Myocyte (in vitro differentiated cells): ENCODE measurements around the gene ZHX3. TPM values are rescaled to one million over a fixed set of nuclear protein-coding genes. Genes with fewer than 3 reads are reported as not detected.
A peak's percentile ranks its signal among the peaks of the same experiment; 100 is the strongest.
"Not testable (repeated sequence)": the region's sequence is repeated elsewhere in the genome, so short reads cannot be mapped to it uniquely, and the experiment has no call there.

ENCODE experiments used
- DNase-seq: peaks from one replicate; pipeline ENCODE4 v3.0.0-alpha.2; 2012; ENCODE audit warnings: low read depth
- total RNA-seq: library from RNA; depleted of rRNA; stranded (reverse); fragments of >200 nt; gene quantifications from 2 replicates; pipeline ENCODE4 v1.2.3, GENCODE V29; 2014

The ZHX3 gene
- total RNA-seq, 1 donor from 2014 or later, result 35.8 TPM

DNA sequence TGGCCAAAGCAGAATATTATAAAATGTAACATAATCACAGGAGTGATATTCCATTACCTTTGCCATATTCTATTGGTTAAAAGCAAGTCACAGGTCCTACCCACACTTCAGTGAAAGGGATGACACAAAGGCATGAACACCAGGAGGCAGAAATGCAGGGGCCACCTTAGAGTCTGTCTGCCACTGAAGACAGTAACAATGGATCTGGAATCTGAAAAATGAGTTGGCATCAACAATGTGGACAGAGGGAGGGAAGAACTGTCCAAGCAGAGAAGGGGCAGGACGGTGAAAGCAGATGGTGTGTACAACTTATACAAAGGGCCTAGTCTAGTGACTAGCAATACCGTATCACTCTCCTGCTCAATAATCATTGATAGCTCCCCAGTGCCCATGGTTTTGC lies 16.5 kb upstream of the ZHX3 start:
- no peak for DNase-seq

DNA sequence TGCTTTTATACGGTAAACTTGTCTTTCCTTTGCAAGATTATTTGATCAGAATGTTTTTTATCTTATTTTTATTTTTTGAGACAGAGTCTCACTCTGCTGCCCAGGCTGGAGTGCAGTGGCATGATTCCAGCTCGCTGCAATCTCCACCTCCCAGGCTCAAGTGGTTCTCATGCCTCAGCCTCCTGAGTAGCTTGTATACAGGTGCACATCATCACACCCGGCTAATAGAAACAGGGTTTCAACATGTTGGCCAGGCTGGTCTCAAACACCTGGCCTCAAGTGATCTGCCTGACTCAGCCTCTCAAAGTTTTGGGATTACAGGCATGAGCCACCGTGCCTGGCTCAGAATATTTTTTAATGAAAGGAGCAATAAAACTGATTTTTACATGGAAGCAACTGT lies 14.2 kb upstream of the ZHX3 start:
- DNase-seq, result no peak

DNA sequence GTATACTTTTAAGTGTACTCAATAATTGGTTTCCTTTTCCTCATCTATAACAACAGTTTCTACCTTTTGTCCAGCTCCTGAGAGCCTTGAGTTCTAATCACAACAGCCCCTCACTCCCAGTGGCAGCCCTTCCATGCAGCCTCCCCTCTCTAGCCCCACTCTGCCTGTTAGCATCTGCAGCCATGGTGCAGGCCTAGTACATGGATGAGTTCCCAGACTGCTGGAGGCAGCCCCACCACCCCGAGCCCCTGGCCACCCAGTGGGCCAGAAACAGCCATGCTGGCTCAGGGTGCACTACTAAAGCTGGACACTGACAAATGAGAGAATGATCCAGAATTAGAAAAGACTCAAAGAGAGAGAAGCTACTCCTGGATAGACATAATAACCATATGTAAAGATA lies 13.4 kb upstream of the ZHX3 start:
- DNase-seq, result no peak

- no peak for DNase-seq
These were observed 12.8 kb upstream of the ZHX3 start for GRCh38 chr20:41330343-41330720.

GRCh38 chr20:41329435-41330342 lies 12.2 kb upstream of the ZHX3 start:
- peak; percentile 96 for DNase-seq

DNA sequence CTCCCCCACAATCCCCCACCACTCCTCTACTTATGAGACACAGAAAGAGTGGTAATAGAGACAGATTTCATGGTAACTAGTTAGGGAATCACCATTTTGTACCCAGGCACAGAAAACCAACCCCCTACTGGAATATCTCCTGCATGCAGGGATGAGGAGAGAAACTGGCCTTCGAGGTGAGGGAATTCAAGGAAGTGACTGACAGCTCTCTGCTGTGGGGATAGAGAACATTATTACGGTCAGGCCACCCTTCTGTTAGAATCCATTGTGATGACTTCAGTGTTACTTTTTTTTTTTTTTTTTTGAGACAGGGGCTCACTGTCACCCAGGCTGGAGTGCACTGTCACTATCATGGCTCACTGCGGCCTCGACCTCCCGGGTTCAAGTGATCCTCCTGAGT lies 9.6 kb upstream of the ZHX3 start:
- DNase-seq, result no peak

GRCh38 chr20:41320976-41321375 lies 3.4 kb upstream of the ZHX3 start:
- DNase-seq, result no peak

DNA sequence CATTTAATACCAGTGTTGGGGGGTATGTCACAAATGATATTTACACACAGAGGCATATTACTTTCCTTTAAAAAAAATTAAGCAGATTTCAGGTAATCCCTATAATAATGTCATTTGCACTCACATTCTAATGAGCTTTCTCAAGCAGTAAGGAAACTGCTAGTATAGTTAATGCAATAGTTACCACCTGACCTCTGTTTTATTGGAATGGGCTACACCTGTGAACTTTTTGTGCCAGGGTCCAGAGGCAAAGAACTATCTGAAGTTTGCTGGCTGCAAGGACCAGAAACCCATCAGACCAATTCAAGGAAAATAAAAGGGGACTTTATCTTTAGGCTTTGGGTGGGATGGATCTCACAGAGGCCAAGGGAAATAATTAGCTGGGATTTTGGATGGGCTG lies 2.9 kb upstream of the ZHX3 start:
- no peak for DNase-seq

DNA sequence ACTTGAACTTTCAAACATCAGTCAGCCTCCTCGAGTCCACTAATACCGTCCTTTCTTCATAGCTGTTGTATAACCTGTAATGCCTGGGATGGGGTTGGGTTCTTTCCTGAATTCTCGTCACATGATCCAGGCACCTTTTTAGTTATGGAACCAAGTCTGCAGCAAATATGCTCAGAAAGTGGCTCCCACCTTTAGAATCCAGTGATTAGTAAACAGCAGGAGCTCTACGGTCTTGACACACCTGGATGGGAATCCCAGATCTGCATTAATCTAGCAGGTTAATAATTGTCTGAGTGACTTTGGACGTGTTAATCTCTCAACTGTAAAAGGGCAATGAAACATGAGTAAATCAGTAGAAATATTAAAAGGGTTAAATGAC lies 729 bp upstream of the ZHX3 start:
- DNase-seq, result no peak

DNA sequence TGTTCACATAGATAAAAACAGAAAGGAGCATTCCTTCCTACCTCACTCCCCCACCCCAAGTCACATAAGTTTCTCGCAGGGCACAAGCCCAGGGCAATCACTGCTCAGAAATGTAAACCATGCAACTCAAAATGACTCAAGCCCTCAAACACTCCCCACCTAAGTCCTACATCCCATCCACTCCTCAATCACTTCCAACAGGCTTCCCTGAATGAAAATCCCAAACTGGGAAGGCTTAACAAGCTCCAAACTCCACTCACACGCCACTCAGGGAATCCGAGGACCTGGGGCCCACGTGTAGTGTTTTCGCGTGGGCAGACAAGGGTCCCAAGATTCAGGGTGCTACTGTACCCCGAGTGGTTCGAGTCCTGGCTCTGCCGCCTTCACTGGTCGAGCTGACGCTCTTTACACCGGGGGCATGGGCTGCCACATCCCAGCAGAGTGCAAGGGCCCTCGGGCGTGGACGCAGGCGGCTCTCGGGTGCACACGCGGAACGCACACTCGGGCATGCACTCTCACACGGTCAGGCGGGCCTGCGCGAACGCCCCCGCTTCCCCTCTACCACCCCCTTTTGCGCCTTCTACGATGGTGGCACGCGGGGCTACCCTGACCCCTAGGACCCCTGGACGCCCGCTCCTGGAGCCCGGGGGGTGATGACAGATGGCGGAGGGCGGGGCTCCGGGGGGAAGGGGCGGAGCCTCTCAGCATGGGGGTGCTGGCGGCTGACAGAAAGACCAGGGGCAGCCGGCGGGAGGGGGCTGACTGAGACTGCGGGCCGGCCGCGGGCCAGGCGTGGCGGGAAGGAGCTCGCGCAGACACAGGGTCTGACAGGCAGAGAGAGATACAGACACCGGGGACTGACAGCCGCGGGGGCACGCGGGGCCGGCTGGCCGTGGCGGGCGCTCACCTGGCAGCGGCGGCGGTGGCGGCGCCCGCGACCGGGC lies 657 bp downstream of the ZHX3 start:
- DNase-seq, result peak; percentile 80

- DNase-seq, result no peak
These were observed 1.5 kb downstream of the ZHX3 start for GRCh38 chr20:41316051-41316450.

GRCh38 chr20:41314386-41314785 lies 3.1 kb downstream of the ZHX3 start:
- DNase-seq, result no peak

DNA sequence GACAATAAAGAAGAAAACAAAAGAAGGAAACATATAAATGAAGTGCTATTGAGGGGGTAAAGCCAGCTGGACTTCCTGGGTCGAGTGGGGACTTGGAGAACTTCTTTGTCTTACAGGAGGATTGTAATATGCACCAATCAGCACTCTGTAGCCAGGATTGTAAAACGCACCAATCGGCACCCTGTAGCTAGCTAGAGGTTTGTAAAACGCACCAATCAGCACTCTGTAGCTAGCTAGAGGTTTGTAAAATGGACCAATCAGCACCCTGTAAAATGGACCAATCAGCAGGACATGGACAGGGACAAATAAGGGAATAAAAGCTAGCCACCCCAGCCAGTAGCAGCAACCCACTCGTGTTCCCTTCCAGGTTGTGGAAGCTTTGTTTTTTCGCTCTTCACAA lies 5.5 kb downstream of the ZHX3 start:
- DNase-seq, result not testable (repeated sequence)

GRCh38 chr20:41309817-41310216 lies 7.7 kb downstream of the ZHX3 start:
- DNase-seq, result no peak

- DNase-seq, result no peak
These were observed 8.7 kb downstream of the ZHX3 start for GRCh38 chr20:41308726-41309413.

- DNase-seq, result peak; percentile 23
These were observed 9.2 kb downstream of the ZHX3 start for GRCh38 chr20:41308290-41308711.

GRCh38 chr20:41307021-41307420 lies 10.5 kb downstream of the ZHX3 start:
- DNase-seq, result peak; percentile 70

DNA sequence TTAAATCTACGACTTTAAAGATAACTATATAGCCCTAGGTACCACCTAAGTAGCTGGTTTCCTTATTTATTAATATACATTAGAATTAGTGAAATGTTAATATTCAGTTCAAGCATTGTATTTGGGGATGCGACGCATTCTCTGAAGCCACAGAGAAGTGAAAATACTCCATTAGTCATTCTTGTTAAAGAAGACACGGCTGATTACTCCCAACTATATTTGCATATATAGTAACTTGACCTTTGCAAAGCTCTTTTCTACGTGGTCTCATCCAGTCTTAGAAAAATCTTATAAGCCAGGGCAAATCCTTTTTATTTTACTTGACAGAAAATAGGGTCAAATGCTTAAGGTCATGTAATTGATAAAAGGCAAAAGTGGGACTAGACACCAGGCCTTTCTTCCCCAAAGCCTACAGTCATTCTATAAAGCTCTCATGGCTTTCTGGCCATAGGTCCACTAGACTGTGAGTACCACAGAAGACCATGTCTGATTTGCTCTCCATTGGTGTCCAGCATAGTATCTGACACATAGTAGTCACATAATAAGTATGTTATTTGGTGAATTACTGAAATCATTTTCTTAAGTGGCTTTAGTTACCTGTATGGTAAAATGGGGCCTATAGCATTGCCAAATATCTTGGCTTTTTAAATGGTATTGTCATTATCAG lies 11.3 kb downstream of the ZHX3 start:
- no peak for DNase-seq

- DNase-seq, result no peak
These were observed 13.0 kb downstream of the ZHX3 start for GRCh38 chr20:41304424-41305079.

DNA sequence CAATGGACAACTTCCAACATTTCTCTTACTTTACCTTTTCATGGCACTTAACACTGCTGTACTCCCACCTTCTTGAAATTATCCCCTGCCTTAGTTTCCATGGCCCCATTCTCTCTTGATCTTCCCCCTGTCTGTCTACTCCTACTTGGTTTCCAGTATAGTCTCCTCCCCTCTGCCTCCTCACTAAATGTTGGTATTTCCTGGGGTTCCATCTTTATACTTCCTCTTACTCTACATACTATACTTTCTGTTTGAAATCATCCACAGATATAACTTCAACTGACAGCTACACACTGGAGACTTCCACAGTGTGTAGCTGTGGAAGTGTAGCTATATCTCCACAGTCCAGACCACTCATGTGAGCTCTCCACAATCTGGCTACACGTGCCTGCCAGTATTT lies 13.5 kb downstream of the ZHX3 start:
- no peak for DNase-seq

DNA sequence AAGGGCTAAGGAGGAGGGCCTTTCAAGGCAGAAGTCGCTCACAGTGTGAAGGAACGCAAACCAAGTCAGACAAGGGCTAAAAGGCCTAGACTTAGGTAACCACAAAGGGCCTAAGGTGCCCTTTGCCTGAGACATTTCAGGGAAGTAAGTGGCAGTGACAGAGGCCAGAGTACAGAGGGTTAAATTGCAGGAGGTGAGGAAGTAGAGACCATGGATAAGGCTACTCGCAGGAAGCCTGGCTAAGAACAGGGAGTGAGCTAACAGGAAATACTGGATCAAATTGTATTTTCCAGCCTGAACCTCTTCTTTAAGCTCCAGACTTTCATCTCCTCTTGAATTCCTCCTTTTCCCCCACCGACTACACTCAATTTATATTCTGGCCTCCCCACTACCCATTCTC lies 16.6 kb downstream of the ZHX3 start:
- DNase-seq, result no peak
